Common myeloid progenitor, CD34-positive (primary cell): ENCODE measurements around the gene EPHB3.

ENCODE experiments used
- CTCF ChIA-PET: fragments of 350-600 bp; sonication (Branson Sonifier 250); formaldehyde crosslinking; loops from one replicate; lab custom pipeline; 2021; ENCODE audit warnings: antibody characterized with exemption; lab: Charles Lee
- POLR2A ChIA-PET: fragments of 350-600 bp; sonication (Branson Sonifier 250); formaldehyde crosslinking; loops from one replicate; lab custom pipeline; 2021; ENCODE audit warnings: antibody characterized with exemption; lab: Charles Lee
- DNase-seq, 3 donors: peaks; one replicate each; pipeline versions ENCODE4 v3.0.0 to v3.0.0-alpha.2; 2013
- H3K27ac ChIP-seq, 2 experiments: 1 replicate in 1 of 2; 2 replicates in 1 of 2; pipeline ENCODE4 v1.7.0; 2013; ENCODE audit warnings: inconsistent platforms in 2 of 2, low read length in 2 of 2, mild to moderate bottlenecking in 2 of 2, low read depth in 1 of 2, moderate library complexity in 1 of 2; ENCODE audit not compliant: severe bottlenecking in 2 of 2, insufficient read depth in 1 of 2, poor library complexity in 1 of 2
- H3K27me3 ChIP-seq, 5 experiments: replicated peaks in 2 of 5; 1 replicate in 3 of 5; 2 replicates in 2 of 5; pipeline versions ENCODE4 v1.6.1 to v1.7.0; 2013; ENCODE audit warnings: low read length in 4 of 5, mild to moderate bottlenecking in 2 of 5, moderate library complexity in 2 of 5, inconsistent platforms in 1 of 5; ENCODE audit not compliant: insufficient read depth in 5 of 5, control insufficient read depth in 4 of 5
- H3K36me3 ChIP-seq, 4 experiments: 1 replicate in 2 of 4; 2 replicates in 2 of 4; pipeline versions ENCODE4 v1.6.1 to v1.7.0; 2013; ENCODE audit warnings: low read length in 3 of 4, control low read depth in 1 of 4, mild to moderate bottlenecking in 1 of 4; ENCODE audit not compliant: control insufficient read depth in 4 of 4, insufficient read depth in 4 of 4
- H3K4me1 ChIP-seq, 4 experiments: 1 replicate in 3 of 4; 2 replicates in 1 of 4; pipeline versions ENCODE4 v1.6.1 to v1.7.1; 2013; ENCODE audit warnings: low read length in 3 of 4, mild to moderate bottlenecking in 3 of 4, control low read depth in 1 of 4, inconsistent platforms in 1 of 4, moderate library complexity in 1 of 4; ENCODE audit not compliant: control insufficient read depth in 4 of 4, insufficient read depth in 4 of 4; ENCODE audit errors: control extremely low read depth in 1 of 4
- H3K4me3 ChIP-seq, 7 experiments: 1 replicate in 4 of 7; 2 replicates in 3 of 7; pipeline versions ENCODE4 v1.5.1 to v1.7.0; 2013; ENCODE audit warnings: mild to moderate bottlenecking in 7 of 7, low read length in 6 of 7, moderate library complexity in 6 of 7, inconsistent platforms in 2 of 7, low read depth in 2 of 7, control low read depth in 1 of 7; ENCODE audit not compliant: insufficient read depth in 4 of 7, control insufficient read depth in 1 of 7; ENCODE audit errors: extremely low read depth in 1 of 7
- H3K9me3 ChIP-seq, 5 experiments: 1 replicate in 4 of 5; 2 replicates in 1 of 5; pipeline versions ENCODE4 v1.6.1 to v1.7.1; 2013; ENCODE audit warnings: low read length in 4 of 5, mild to moderate bottlenecking in 2 of 5, inconsistent platforms in 1 of 5, low read depth in 1 of 5, moderate library complexity in 1 of 5; ENCODE audit not compliant: control insufficient read depth in 4 of 5, insufficient read depth in 2 of 5; ENCODE audit errors: control extremely low read depth in 1 of 5
- WGBS: methylation state at CpG from one replicate; pipeline ENCODE4 v1.1.5; 2013; ENCODE audit not compliant: insufficient coverage; 5-methylcytosine and 5-hydroxymethylcytosine counted together

Gene EPHB3

DNA sequence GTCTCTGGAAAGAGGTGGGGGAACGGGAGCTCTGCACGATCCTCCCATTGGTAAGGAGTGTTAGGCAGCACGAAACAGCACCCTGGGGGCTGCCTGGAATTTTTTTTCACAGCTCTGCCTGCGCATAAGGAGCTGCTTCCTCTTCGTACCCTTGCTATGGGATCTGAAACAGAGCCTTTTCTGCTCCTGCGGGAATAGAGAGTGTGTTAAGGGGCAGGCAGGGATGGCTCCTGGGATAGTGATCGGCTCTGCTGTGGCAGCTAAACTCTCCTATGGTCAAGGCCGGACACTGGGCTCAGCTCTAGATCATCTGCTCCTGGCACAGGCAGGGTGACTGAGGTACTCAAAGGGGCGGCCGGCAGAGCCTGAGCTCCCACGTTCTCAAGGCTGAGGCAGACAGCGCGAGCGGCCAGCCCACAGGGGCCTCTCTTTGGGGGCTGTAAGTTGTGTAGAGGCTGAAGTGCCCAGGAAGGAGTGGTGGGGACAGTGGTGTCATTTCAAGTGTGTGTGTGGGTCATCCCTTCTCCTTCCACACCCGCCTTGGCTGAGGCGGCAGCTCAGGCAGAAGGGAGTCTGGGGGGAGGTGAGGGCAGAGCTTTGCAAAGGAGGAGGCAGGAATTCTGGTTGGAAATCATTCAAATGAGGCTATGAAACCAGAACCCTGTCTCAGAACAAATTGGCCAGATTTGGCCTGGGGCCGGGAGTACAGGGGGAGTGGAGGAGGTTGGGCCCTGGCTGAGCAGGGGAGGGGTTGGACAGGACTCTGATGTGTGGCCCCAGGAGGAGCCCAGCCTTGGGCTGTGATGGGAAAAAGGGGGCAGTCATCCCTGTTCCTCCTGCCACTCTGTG is 31.0 kb downstream of the EPHB3 start:
- DNase-seq, result no peak
- Histone ChIP-seq H3K4me1 (peaks cover 0 to 8% (median 4%) of the 10 kb centered on the region in 4 experiments), H3K4me3 (no peak overlapping the region), H3K27ac (no peak overlapping the region), H3K27me3 (peaks cover 0 to 4% (median 0%) of the 10 kb centered on the region in 5 experiments), H3K9me3 (no peaks in the 10 kb centered on the region), H3K36me3 (no peaks in the 10 kb centered on the region)
- CTCF ChIA-PET, result interaction anchor here (0.8 to 1.7 kb wide), 3 partner anchors 18 to 70 kb away, joined by 3 to 5 read pairs (median 3); no protein-coding TSS in a partner anchor
- POLR2A ChIA-PET, result interaction anchor here (1.1 kb wide), 1 partner anchor 44 kb away, joined by 5 read pairs; no protein-coding TSS in a partner anchor
- WGBS, result 91% methylated on average over 12 of the region's 17 CpGs

DNA sequence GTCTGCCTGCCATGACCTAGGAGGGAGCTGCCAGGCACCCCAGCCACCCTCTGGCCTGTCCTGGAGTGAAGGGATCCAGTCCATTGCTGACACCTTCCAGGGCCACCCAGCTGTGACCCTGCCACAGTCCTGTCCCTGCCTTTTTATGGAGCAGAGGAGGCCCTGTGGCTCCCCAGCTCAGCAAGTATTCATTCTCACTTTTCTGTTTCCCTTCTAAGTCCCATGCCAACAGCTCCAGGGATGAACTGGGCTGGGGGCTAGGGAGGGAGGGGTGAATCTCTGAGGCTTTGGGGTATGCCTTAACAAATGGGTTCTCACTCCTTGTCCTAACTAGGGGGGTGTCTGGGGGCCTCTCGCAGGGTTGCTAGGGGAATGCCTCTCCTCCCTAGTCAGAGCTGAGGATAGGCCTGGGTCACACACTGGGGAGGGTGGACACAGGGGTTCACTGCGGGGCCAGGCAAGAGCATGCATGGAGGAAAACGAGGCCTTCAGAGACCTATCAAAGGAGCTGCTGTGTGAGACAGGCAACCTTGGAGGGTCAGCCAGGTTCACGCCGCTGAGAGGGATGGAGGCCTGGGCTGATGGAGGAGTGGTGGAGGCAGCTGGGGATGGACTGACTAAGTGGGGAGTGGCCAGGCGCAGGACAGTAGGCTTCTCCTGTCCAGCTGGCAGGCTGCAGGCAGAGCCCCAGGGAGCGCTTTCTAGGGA is 31.8 kb downstream of the EPHB3 start:
- POLR2A ChIA-PET, result interaction anchor here (1.1 kb wide), 1 partner anchor 43 kb away, joined by 5 read pairs; no protein-coding TSS in a partner anchor
- Histone ChIP-seq H3K4me1 (peaks cover 0 to 8% (median 4%) of the 10 kb centered on the region in 4 experiments), H3K36me3 (no peaks in the 10 kb centered on the region), H3K9me3 (no peaks in the 10 kb centered on the region), H3K4me3 (no peak overlapping the region), H3K27ac (no peak overlapping the region), H3K27me3 (no peaks in the 10 kb centered on the region)
- DNase-seq, result no peak
- CTCF ChIA-PET, result interaction anchor here (1.2 to 1.7 kb wide), 2 partner anchors 17 to 70 kb away, joined by 3 to 5 read pairs; no protein-coding TSS in a partner anchor
- 97% methylated on average over 6 of the region's 7 CpGs for WGBS

DNA sequence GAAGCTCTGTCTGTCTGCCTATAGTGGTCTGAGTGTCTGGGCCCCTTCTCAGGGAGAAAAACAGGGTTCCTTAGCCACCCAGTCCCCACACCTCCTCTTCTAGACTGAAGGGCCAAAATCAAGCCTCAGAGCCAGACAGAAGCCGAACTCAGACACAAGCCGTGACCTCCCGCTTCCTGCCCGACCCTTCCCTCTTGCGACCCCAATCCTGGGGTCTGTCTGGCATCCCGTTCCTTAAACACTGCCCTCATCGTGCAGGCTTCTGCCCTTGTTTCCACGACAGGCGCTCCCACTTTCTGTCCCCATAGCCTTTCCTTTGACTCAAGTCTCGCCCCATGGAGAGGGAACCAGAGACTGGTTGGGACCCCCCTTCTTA is 32.3 kb downstream of the EPHB3 start:
- ChIA-PET CTCF (no interaction called here), POLR2A (no interaction called here)
- no peaks in the 10 kb centered on the region for H3K36me3 ChIP-seq
- no peak overlapping the region for H3K27ac ChIP-seq
- 94% methylated on average over 10 of the region's 10 CpGs for WGBS
- DNase-seq, result no peak
- peaks cover 0 to 8% (median 4%) of the 10 kb centered on the region in 4 experiments for H3K4me1 ChIP-seq
- H3K4me3 ChIP-seq, result no peak overlapping the region
- no peaks in the 10 kb centered on the region for H3K27me3 ChIP-seq
- H3K9me3 ChIP-seq, result no peaks in the 10 kb centered on the region

DNA sequence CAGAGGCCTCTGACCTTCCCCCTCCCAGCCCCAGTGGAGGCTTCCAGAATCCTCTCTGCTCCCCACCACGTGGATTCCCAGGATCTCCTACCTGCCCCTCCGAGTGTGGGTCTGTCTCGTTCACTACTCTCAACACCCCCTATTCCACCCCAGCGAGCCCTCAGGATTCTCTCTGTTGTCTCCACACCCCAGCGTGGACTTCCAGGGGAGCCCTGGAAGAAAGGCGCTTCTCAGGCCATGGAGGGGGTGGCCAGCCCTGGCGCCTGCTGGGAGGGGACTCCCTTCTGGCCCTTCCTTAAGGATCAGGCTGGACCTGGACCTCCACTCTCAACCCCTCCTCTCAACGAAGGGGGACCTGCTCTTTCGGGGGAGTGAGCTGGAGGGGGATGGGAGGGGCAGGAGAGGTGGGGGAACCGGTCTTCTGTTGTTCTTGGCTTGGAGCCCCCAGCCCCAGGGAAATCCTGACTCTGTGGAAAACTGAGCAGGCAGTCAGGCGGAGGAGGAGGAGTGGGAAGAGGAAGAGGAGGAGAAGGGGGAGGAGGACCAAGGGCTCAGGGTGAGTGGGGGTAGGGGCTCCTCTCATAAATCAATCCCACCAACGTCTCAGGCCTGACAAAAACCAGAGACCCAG is 32.9 kb downstream of the EPHB3 start:
- no peaks in the 10 kb centered on the region for H3K9me3 ChIP-seq
- ChIA-PET POLR2A (interaction anchor here (0.6 kb wide), 1 partner anchor 119 kb away, joined by 3 read pairs; no protein-coding TSS in a partner anchor), CTCF (no interaction called here)
- H3K4me1 ChIP-seq, result peaks cover 0 to 8% (median 4%) of the 10 kb centered on the region in 4 experiments
- DNase-seq, result no peak
- H3K4me3 ChIP-seq, result no peak overlapping the region
- no peak overlapping the region for H3K27ac ChIP-seq
- no peaks in the 10 kb centered on the region for H3K36me3 ChIP-seq
- no peaks in the 10 kb centered on the region for H3K27me3 ChIP-seq
- WGBS, result 96% methylated on average over 8 of the region's 12 CpGs

DNA sequence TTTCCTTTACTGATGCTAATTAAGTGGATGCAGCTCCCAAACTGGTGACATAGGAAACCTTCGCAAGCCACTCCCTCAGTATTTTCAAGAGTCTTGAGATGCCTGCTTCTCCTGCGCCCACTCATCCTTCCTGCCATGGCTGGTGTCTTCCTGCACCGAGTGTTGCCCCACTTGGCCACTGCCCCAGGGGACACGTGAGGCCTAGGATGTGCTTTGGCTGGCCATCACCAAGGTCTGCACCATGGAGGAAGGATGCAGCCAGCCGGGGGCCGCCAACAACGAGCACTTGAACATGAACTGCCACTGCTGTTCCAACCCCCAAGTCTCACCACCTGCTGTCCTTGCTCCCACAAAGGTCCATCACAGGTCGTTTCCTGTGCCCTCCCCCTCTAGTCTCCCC is 34.1 kb downstream of the EPHB3 start:
- H3K4me3 ChIP-seq, result no peak overlapping the region
- 91% methylated on average over 6 of the region's 8 CpGs for WGBS
- no peak for DNase-seq
- no peak overlapping the region for H3K27ac ChIP-seq
- H3K36me3 ChIP-seq, result no peaks in the 10 kb centered on the region
- no peaks in the 10 kb centered on the region for H3K9me3 ChIP-seq
- peaks cover 0 to 9% (median 5%) of the 10 kb centered on the region in 5 experiments for H3K27me3 ChIP-seq
- POLR2A ChIA-PET, result interaction anchor here (0.5 kb wide), 1 partner anchor 19 kb away, joined by 4 read pairs; no protein-coding TSS in a partner anchor
- peaks cover 0 to 6% (median 3%) of the 10 kb centered on the region in 4 experiments for H3K4me1 ChIP-seq
- CTCF ChIA-PET, result no interaction called here

DNA sequence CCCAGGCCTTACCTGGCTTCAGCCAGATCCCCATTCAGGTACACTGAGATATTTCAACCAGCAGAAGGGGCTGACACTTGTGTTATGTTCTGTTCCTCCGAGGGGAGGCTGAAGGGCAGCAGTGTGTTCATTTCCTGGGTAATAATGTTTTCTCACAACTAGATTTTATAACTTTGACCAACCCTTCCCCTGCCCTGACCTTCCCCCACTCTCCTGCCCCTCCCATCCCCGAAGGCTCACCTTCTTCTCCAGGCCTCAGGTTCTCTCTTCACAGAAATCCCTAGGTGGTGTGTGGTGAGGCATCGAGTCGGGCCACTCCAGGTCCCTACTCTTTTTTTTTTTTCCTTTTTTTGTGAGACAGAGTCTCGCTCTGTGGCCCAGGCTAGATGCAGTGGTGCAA is 34.6 kb downstream of the EPHB3 start:
- no peak overlapping the region for H3K27ac ChIP-seq
- peaks cover 0 to 6% (median 1%) of the 10 kb centered on the region in 4 experiments for H3K4me1 ChIP-seq
- H3K9me3 ChIP-seq, result no peaks in the 10 kb centered on the region
- peaks cover 0 to 14% (median 8%) of the 10 kb centered on the region in 5 experiments for H3K27me3 ChIP-seq
- 94% methylated on average over 3 of the region's 5 CpGs for WGBS
- DNase-seq, result no peak
- ChIA-PET CTCF (no interaction called here), POLR2A (no interaction called here)
- H3K36me3 ChIP-seq, result no peaks in the 10 kb centered on the region
- no peak overlapping the region for H3K4me3 ChIP-seq
